Measurements from ENCODE around the gene RMDN2.

DNA sequence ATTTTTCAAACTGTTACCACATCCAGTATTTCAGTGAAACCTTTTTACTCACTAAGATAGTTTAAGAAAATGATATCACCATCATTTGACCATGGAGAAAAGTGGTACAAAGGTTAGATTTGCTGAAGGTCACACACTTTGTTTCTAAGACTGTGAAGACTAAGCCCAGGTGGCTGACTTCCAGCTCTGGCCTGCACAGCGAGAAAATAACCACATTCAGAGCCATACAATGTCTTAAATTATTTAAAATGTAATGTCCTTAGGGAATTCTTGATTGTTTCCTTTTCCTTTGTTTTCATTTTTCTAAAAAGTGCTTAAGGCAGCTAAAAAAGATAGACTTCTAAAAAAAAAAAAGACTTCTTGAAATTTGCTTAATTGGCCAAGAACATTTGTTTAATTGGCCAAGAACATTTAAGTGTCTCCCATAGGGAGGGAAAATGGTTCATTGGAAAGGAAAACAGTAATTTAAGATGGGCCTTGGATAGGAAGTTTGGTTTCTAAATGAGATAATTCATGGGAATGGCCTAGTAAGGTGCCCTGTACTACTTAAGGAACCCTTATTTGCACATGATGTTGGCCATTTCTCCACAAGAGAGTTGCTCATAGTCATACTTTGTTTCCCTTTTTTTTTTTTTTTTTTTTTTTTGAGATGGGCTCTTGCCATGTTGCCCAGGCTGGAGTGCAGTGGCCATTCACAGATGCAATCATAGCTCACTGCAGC is 105.7 kb downstream of the RMDN2 start:
- TF ChIP-seq JUND (IDR thresholded peaks at IDR 0.05): no peak
- no peak for TF ChIP-seq GABPA (IDR thresholded peaks at IDR 0.05 in 1 of 2, conservative IDR thresholded peaks at IDR 0.05 in 1 of 2)
- TF ChIP-seq, protein P1, sequence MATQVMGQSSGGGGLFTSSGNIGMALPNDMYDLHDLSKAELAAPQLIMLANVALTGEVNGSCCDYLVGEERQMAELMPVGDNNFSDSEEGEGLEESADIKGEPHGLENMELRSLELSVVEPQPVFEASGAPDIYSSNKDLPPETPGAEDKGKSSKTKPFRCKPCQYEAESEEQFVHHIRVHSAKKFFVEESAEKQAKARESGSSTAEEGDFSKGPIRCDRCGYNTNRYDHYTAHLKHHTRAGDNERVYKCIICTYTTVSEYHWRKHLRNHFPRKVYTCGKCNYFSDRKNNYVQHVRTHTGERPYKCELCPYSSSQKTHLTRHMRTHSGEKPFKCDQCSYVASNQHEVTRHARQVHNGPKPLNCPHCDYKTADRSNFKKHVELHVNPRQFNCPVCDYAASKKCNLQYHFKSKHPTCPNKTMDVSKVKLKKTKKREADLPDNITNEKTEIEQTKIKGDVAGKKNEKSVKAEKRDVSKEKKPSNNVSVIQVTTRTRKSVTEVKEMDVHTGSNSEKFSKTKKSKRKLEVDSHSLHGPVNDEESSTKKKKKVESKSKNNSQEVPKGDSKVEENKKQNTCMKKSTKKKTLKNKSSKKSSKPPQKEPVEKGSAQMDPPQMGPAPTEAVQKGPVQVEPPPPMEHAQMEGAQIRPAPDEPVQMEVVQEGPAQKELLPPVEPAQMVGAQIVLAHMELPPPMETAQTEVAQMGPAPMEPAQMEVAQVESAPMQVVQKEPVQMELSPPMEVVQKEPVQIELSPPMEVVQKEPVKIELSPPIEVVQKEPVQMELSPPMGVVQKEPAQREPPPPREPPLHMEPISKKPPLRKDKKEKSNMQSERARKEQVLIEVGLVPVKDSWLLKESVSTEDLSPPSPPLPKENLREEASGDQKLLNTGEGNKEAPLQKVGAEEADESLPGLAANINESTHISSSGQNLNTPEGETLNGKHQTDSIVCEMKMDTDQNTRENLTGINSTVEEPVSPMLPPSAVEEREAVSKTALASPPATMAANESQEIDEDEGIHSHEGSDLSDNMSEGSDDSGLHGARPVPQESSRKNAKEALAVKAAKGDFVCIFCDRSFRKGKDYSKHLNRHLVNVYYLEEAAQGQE (IDR thresholded peaks at IDR 0.05): no peak
- TF ChIP-seq, protein P2, sequence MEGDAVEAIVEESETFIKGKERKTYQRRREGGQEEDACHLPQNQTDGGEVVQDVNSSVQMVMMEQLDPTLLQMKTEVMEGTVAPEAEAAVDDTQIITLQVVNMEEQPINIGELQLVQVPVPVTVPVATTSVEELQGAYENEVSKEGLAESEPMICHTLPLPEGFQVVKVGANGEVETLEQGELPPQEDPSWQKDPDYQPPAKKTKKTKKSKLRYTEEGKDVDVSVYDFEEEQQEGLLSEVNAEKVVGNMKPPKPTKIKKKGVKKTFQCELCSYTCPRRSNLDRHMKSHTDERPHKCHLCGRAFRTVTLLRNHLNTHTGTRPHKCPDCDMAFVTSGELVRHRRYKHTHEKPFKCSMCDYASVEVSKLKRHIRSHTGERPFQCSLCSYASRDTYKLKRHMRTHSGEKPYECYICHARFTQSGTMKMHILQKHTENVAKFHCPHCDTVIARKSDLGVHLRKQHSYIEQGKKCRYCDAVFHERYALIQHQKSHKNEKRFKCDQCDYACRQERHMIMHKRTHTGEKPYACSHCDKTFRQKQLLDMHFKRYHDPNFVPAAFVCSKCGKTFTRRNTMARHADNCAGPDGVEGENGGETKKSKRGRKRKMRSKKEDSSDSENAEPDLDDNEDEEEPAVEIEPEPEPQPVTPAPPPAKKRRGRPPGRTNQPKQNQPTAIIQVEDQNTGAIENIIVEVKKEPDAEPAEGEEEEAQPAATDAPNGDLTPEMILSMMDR (IDR thresholded peaks at IDR 0.05; ENCODE audit: low read depth, low read length, missing input control): no peak
- TF ChIP-seq NR2F2 (IDR thresholded peaks at IDR 0.05): no peak
- TF ChIP-seq YY1 (IDR thresholded peaks at IDR 0.05): no peak

Measured in liver (tissue), 3 donors.